H1 (cell line): ENCODE measurements around the gene CRABP1. TPM values are rescaled to one million over a fixed set of nuclear protein-coding genes. Genes with fewer than 3 reads are reported as not detected.

Experiments used
- CTCF ChIA-PET: fragments of 300-600 bp; sonication (Branson Sonifier 250); formaldehyde crosslinking; loops from one replicate; lab custom pipeline; 2021; ENCODE audit not compliant: partially characterized antibody; lab: Charles Lee
- POLR2A ChIA-PET: fragments of 300-600 bp; sonication (Branson Sonifier 250); formaldehyde crosslinking; loops from one replicate; lab custom pipeline; 2021; ENCODE audit warnings: inconsistent platforms; ENCODE audit not compliant: partially characterized antibody; lab: Charles Lee
- DNase-seq, 2 experiments: peaks; one replicate each; pipeline versions ENCODE4 v3.0.0 to v3.0.0-alpha.2; 2010 to 2022; ENCODE audit warnings: low spot score in 2 of 2, low read depth in 1 of 2, mixed read lengths in 1 of 2
- FAIRE-seq: peaks from 2 replicates; lab custom pipeline; 2011; peaks lifted over from hg19 to GRCh38; lab: Jason Lieb, UNC
- H2AFZ ChIP-seq: 2 replicates; pipeline ENCODE4 v1.8.1; 2012; ENCODE audit warnings: low read length, inconsistent platforms
- H2AK5ac ChIP-seq: 2 replicates; pipeline ENCODE4 v1.6.1; 2013; ENCODE audit warnings: low read depth, low read length
- H2BK120ac ChIP-seq: replicated peaks from 2 replicates; pipeline ENCODE3; 2013; ENCODE audit warnings: low read depth, low read length, inconsistent platforms
- H2BK12ac ChIP-seq: 2 replicates; pipeline ENCODE4 v1.6.1; 2013; ENCODE audit warnings: low read depth, low read length
- H2BK15ac ChIP-seq: 2 replicates; pipeline ENCODE4 v1.6.1; 2013; ENCODE audit warnings: low read length
- H2BK20ac ChIP-seq: 2 replicates; pipeline ENCODE4 v1.6.1; 2013; ENCODE audit warnings: low read length
- H2BK5ac ChIP-seq: 2 replicates; pipeline ENCODE4 v1.6.1; 2013; ENCODE audit warnings: low read depth, low read length
- H3K14ac ChIP-seq: 2 replicates; pipeline ENCODE4 v1.6.1; 2013; ENCODE audit warnings: inconsistent platforms; ENCODE audit not compliant: insufficient read length
- H3K18ac ChIP-seq: 2 replicates; pipeline ENCODE4 v1.6.1; 2013; ENCODE audit warnings: low read length; ENCODE audit errors: extremely low read depth
- H3K23ac ChIP-seq: 2 replicates; pipeline ENCODE4 v1.6.1; 2013; ENCODE audit warnings: inconsistent platforms; ENCODE audit not compliant: insufficient read length
- H3K23me2 ChIP-seq: 2 replicates; pipeline ENCODE4 v1.6.1; 2013; ENCODE audit warnings: low read depth, low read length
- H3K27ac ChIP-seq: 2 replicates; pipeline ENCODE4 v1.6.1; 2011; ENCODE audit warnings: low read depth, low read length, inconsistent platforms
- H3K27me3 ChIP-seq, 4 experiments: replicated peaks in 1 of 4; 1 replicate in 1 of 4; 2 replicates in 3 of 4; pipeline versions ENCODE4 v1.6.1 to v1.8.1; 2011 to 2013; ENCODE audit warnings: low read length in 3 of 4, mild to moderate bottlenecking in 3 of 4, inconsistent platforms in 2 of 4, mixed read lengths in 2 of 4, moderate library complexity in 1 of 4; ENCODE audit not compliant: control insufficient read depth in 3 of 4, insufficient read depth in 3 of 4; ENCODE audit errors: extremely low read depth in 1 of 4
- H3K36me3 ChIP-seq, 4 experiments: 2 replicates each; pipeline versions ENCODE4 v1.6.1 to v1.8.1; 2011 to 2013; ENCODE audit warnings: mild to moderate bottlenecking in 4 of 4, low read length in 3 of 4, moderate library complexity in 2 of 4, control low read depth in 1 of 4, inconsistent platforms in 1 of 4; ENCODE audit not compliant: insufficient read depth in 4 of 4, control insufficient read depth in 2 of 4
- H3K4ac ChIP-seq: replicated peaks from 2 replicates; pipeline ENCODE3; 2013; ENCODE audit warnings: low read length, low read depth, mixed read lengths, inconsistent platforms; ENCODE audit not compliant: insufficient read length
- H3K4me1 ChIP-seq, 4 experiments: replicated peaks in 1 of 4; 1 replicate in 1 of 4; 2 replicates in 3 of 4; pipeline versions ENCODE4 v1.6.1 to v1.8.1; 2011 to 2013; ENCODE audit warnings: low read length in 3 of 4, inconsistent platforms in 2 of 4, mixed read lengths in 1 of 4; ENCODE audit not compliant: insufficient read depth in 4 of 4, control insufficient read depth in 3 of 4
- H3K4me2 ChIP-seq, 2 experiments: 2 replicates each; pipeline versions ENCODE4 v1.6.1 to v1.8.1; 2011 to 2013; ENCODE audit warnings: low read depth in 2 of 2, low read length in 2 of 2, control low read depth in 1 of 2, inconsistent platforms in 1 of 2, mild to moderate bottlenecking in 1 of 2; ENCODE audit not compliant: insufficient read depth in 1 of 2
- H3K4me3 ChIP-seq, 4 experiments: fragments of 200-600, 300-600 bp in 1 of 4; sonication (generic), shearing (Covaris generic), sonication (Bioruptor Twin) in 1 of 4; 2 replicates each; pipeline versions ENCODE4 v1.5.1 to v1.8.1; 2011 to 2016; ENCODE audit warnings: low read length in 4 of 4, low read depth in 3 of 4, control low read depth in 2 of 4, inconsistent platforms in 2 of 4, mild to moderate bottlenecking in 2 of 4, mixed read lengths in 1 of 4, moderate library complexity in 1 of 4; ENCODE audit not compliant: insufficient read depth in 2 of 4; ENCODE audit errors: extremely low read depth in 1 of 4
- H3K56ac ChIP-seq: replicated peaks from 2 replicates; pipeline ENCODE3; 2013; ENCODE audit warnings: low read depth, mild to moderate bottlenecking, mixed read lengths, low read length, inconsistent platforms; ENCODE audit not compliant: insufficient read length
- H3K79me1 ChIP-seq: 2 replicates; pipeline ENCODE4 v1.6.1; 2013; ENCODE audit warnings: low read depth, low read length, control low read depth
- H3K79me2 ChIP-seq, 2 experiments: 2 replicates each; pipeline versions ENCODE4 v1.6.1 to v1.8.1; 2012 to 2013; ENCODE audit warnings: low read length in 2 of 2, mild to moderate bottlenecking in 2 of 2, inconsistent platforms in 1 of 2; ENCODE audit not compliant: insufficient read depth in 2 of 2, control insufficient read depth in 1 of 2
- H3K9ac ChIP-seq, 4 experiments: replicated peaks in 1 of 4; 1 replicate in 1 of 4; 2 replicates in 3 of 4; pipeline versions ENCODE4 v1.6.1 to v1.8.1; 2011 to 2013; ENCODE audit warnings: low read depth in 3 of 4, low read length in 3 of 4, control low read depth in 2 of 4, mild to moderate bottlenecking in 2 of 4, moderate library complexity in 2 of 4, inconsistent platforms in 1 of 4; ENCODE audit errors: extremely low read depth in 1 of 4
- H3K9me3 ChIP-seq, 2 experiments: 2 replicates each; pipeline versions ENCODE4 v1.6.1 to v1.8.1; 2012 to 2013; ENCODE audit warnings: mild to moderate bottlenecking in 2 of 2, moderate library complexity in 2 of 2, control low read depth in 1 of 2, inconsistent platforms in 1 of 2, low read depth in 1 of 2, low read length in 1 of 2, mixed read lengths in 1 of 2; ENCODE audit not compliant: insufficient read depth in 2 of 2
- H4K20me1 ChIP-seq, 2 experiments: replicated peaks in 1 of 2; 2 replicates each; pipeline versions ENCODE3 to v1.8.1; 2011 to 2013; ENCODE audit warnings: inconsistent platforms in 2 of 2, low read length in 2 of 2, mild to moderate bottlenecking in 1 of 2; ENCODE audit not compliant: insufficient read depth in 2 of 2, control insufficient read depth in 1 of 2
- H4K5ac ChIP-seq: 2 replicates; pipeline ENCODE4 v1.6.1; 2013; ENCODE audit warnings: low read length, low read depth, mixed read lengths, inconsistent platforms; ENCODE audit not compliant: insufficient read length
- H4K8ac ChIP-seq: 2 replicates; pipeline ENCODE4 v1.8.0; 2013; ENCODE audit warnings: mild to moderate bottlenecking, moderate library complexity, low read length, inconsistent platforms; ENCODE audit not compliant: insufficient read depth; ENCODE audit errors: extremely low read depth
- H4K91ac ChIP-seq: replicated peaks from 2 replicates; pipeline ENCODE3; 2013; ENCODE audit warnings: low read length, mixed read lengths, inconsistent platforms; ENCODE audit not compliant: insufficient read length
- ASH2L ChIP-seq: fragments of 200-600, 300-600 bp; sonication (generic); IDR thresholded peaks from one replicate; pipeline ENCODE4 v1.7.1; 2017; ENCODE audit warnings: low read length
- GTF2F1 ChIP-seq: IDR thresholded peaks from 2 replicates; pipeline ENCODE4 v1.6.1; 2012; ENCODE audit warnings: low read depth, low read length, improper control_type of control experiment, borderline replicate concordance
- WGBS, 2 experiments: shearing (Covaris generic) in 1 of 2; methylation state at CpG; one replicate each; pipeline versions ENCODE4 v1.1.6 to v1.1.7; 2013 to 2015; ENCODE audit warnings: low lambda C conversion rate in 2 of 2, mixed read lengths in 2 of 2, inconsistent platforms in 1 of 2, low coverage in 1 of 2, missing lambda C conversion rate in 1 of 2; ENCODE audit not compliant: insufficient replicate concordance in 2 of 2, insufficient coverage in 1 of 2, insufficient read length in 1 of 2; ENCODE audit errors: extremely low coverage in 1 of 2, missing lambda C conversion rate in 1 of 2; 5-methylcytosine and 5-hydroxymethylcytosine counted together
- polyA plus RNA-seq, 7 experiments: library from polyadenylated mRNA; depleted of rRNA in 3 of 7; stranded (reverse) in 5 of 7; unstranded in 2 of 7; fragments of >200 nt in 5 of 7; fragments of 200-250 nt in 2 of 7; gene quantifications; 1 replicate in 5 of 7; 2 replicates in 1 of 7; 4 replicates in 1 of 7; pipeline versions ENCODE4 v1.2.1 to v1.2.3, GENCODE V29; 2011 to 2013; ENCODE audit warnings: missing spikeins in 2 of 7, mixed read lengths in 2 of 7
- total RNA-seq: library from RNA; stranded (reverse); fragmentation: NEBNext Ultra II Directional; extraction: Animal tissue kit (Norgen Biotek cat#: 25700); gene quantifications from 2 replicates; pipeline ENCODE4 v1.2.1, GENCODE V29; 2021

Gene CRABP1
- total and polyA plus RNA-seq, 2 of the 8 experiments (the other 6 are each of a cell fraction or from before 2014, with no cell fraction given) = 385 to 655 TPM

DNA sequence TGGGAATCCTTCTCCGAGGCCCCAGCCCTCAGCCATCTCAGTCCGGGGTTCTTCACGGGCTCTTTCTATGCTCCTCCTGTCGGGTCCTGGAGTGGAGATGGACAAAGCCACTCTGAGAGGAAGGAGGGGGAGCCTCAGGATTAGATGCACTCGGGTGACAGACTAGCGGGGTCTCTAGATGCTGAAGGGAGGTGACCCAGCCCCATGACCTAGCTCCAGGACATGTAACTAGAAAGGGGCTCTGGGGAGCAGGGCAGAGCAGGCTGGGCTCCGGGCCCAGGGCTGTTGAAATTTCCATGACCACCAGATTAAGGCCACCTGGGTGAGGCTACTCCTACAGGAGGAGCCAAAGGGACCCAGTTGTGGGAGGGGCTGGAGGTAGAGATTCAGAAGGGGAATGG is 26.0 kb upstream of the CRABP1 start:
- no peak overlapping the region for H4K91ac ChIP-seq
- H2BK5ac ChIP-seq = no peak overlapping the region
- H3K18ac ChIP-seq = no peak overlapping the region
- no peak overlapping the region for H3K4ac ChIP-seq
- no peak overlapping the region for H2BK20ac ChIP-seq
- no peak overlapping the region for H3K4me3 ChIP-seq
- H3K79me1 ChIP-seq = no peaks in the 10 kb centered on the region
- WGBS, 2 experiments = 90% methylated on average over 7 of the region's 7 CpGs; no CpG with 5 or more reads in 1 of the 2 experiments
- POLR2A ChIA-PET = interaction anchor here (2.5 kb wide), 1 partner anchor 28 kb away, joined by 6 read pairs; no protein-coding TSS in a partner anchor
- no peaks in the 10 kb centered on the region for H3K9me3 ChIP-seq
- CTCF ChIA-PET = interaction anchor here (0.6 to 13.0 kb wide), 10 partner anchors 11 to 168 kb away, joined by 3 to 104 read pairs (median 4); partner anchors contain the start of gene CRABP1
- no peak overlapping the region for H3K56ac ChIP-seq
- H2BK12ac ChIP-seq = no peak overlapping the region
- no peaks in the 10 kb centered on the region for H3K27me3 ChIP-seq
- FAIRE-seq (no peak), DNase-seq (no peak)
- peaks cover 0 to 23% (median 12%) of the 10 kb centered on the region in 4 experiments; a peak in 6 of 7 replicates for H3K4me1 ChIP-seq
- H2BK120ac ChIP-seq = no peak overlapping the region
- no peaks in the 10 kb centered on the region for H3K23me2 ChIP-seq
- H2AFZ ChIP-seq = 0 out of 2 replicates have a peak overlapping the region, but pooled peaks have one; percentile 21
- no peak overlapping the region for H4K5ac ChIP-seq
- no peak overlapping the region for H3K27ac ChIP-seq
- no peak overlapping the region for H2AK5ac ChIP-seq
- H3K9ac ChIP-seq = no peak overlapping the region
- no peak overlapping the region for H3K23ac ChIP-seq
- no peaks in the 10 kb centered on the region for H4K20me1 ChIP-seq
- H4K8ac ChIP-seq = no peak overlapping the region; the same call in 1 of the 2 replicates
- no peak overlapping the region for H3K14ac ChIP-seq
- no peak overlapping the region for H2BK15ac ChIP-seq
- H3K79me2 ChIP-seq = no peaks in the 10 kb centered on the region
- no peaks in the 10 kb centered on the region for H3K36me3 ChIP-seq
- H3K4me2 ChIP-seq = no peak overlapping the region; a peak in 1 of 4 replicates
- TF ChIP-seq ASH2L (no peak), GTF2F1 (no peak)
